HG02759 (cell line): ENCODE results near the gene ZGLP1.
A peak's percentile ranks its signal among the peaks of the same experiment; 100 is the strongest.
"Not testable (repeated sequence)": the region's sequence is repeated elsewhere in the genome, so short reads cannot be mapped to it uniquely, and the experiment has no call there.

Experiments
- ATAC-seq: cut with Tn5 transposase; IDR thresholded peaks from one replicate; pipeline ENCODE4 v1.9.1; 2021; ENCODE audit warnings: mild to moderate bottlenecking, moderate library complexity; ENCODE audit not compliant: unreplicated experiment

ZGLP1 gene

DNA sequence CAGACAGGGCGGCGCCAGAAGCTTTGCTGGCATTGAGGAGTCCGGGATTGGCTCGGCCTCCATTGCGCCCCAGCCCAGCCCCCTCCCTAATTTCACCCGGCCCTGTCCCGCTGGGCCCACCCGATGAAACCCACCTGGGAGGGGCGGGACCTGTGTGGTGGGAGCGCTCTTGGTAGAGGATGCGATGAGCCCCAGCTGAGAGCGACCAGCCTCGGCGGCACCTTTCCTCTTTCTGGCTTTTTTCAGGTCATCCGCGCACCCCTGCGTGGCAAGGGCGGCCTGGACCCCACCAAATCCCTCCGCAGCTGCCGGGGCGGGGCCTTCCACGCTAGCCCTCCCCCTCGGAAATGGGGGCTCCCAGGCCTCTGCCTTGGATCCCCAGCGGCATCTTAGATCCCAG is at the start of gene ZGLP1:
ZGLP1 (minus strand) TSS at position 393 of the 400 bp plus-strand sequence.
- no peak for ATAC-seq

DNA sequence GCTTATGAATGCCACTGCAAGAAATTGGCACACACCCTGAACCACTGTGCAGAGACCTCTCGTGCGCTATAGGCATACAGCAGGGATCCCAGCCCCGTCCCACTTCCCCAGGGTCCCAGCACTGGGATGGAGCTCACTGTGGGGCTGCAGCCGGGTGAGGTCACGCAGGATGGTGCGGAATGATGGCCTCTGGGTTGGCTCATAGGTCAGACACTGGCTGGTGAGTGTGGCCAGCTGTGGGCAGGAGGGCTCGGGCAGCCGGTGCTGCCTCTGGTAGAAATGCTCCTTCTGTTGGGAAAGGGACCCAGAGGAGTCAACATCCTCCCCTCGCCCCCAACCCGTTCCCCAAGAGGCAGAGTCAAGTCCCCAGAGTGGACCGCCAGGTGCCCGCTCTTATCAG is 46.8 kb upstream of the ZGLP1 start:
- ATAC-seq = no peak

DNA sequence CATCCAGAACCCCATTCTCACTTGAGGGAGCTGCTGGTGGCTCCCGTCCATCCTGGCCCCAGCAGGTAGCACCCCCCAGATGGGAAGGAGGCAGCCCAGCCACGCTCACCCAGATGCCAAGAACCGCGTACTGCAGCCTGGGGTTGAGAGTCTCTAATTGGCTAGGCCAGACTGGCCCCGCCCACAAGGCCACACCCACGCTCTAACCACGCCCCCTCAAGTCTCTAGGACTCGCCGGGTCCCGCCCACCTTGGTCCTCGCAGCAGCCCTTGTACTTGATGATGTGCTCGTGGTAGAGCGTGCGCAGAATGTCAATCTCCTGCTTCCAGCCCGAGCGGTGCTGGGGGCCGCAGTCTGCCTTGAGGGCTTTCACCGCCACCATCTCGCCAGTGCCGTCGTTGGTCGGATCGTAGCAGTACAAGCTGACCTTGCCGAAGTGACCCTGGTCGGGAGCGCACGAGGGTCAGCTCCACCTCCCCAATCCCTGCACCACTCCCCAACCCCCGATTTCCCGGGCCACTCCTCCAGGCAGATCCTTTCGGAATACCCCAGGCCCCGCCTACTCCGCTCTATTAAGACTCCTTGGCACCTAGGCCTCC is 44.3 kb upstream of the ZGLP1 start:
- ATAC-seq = no peak

DNA sequence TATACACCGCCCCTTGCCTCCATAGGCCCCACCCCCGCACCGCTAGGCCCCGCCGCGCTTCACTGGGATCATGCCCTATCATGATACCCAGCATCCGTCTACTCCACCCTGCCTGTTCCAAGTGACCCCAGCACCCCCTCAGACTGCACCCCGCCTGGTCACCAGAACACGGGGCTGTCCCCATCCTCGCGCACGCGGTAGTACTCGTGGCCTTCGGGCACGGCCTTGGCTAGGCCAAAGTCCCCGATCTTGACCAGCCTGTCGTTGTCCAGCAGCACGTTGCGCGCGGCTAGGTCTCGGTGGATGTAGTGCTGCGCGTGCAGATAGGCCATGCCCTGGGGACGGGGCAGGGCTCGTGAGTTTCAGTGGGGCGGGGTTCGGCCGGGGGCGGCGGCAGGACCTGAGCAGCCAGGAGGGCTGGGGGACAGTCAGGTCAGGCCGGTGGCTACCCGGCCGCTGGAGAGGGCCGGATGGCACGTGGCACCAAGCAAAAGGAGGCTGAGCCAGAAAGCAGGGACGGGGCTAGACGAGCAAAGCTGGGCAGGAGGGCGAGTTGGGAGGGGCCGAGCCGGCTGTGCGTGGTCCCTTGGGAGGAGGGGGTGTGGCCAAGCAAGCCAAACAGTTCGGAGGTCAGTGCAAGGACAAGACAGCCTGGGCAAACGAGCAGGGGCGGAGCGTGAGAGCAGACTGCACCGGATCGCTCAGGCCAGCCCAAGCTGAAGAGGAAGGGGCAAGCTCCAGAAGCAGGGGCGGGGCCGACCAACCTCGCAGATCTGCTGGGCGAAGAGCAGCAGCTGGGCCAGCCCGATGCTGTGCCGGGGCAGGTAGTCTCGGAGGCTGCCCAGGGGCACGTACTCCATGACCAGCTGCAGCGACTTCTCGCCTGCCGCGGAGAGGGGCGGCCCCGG is 43.4 kb upstream of the ZGLP1 start:
- ATAC-seq = no peak

DNA sequence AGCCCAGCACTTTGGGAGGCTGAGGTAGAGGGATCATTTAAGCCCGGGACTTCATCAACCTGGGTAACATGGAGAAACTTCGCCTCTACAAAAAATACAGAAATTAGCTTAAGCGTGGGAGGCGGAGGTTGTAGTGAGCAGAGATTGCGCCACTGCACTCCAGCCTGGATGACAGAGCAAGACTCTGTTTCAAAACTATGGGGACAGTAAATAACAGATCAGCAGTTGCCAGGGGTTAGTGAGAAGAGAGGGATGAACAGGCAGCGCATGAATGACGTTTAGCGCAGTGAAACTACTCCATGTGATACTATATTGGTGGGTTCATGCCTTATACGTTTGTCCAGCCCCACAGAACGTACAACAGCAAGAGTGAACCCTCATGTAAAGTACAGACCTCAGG is 36.9 kb upstream of the ZGLP1 start:
- no peak for ATAC-seq

DNA sequence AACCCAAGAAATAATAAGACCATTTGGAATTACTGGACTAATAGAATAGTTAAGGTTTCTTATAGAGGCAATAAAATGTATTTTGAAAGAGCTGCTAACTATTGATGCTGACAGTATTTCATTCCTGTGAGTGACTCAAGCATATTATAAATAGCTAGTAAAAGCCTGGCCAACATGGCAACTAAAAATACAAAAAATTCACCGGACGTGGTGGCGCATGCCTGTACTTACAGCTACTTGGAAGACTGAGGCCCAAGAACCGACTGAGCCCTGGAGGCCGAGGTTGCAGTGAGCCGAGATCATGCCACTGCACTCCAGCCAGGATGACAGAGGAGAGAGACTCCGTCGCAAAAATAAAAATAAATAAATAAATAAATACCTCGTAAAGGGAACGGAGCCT is 35.2 kb upstream of the ZGLP1 start:
- ATAC-seq = no peak

DNA sequence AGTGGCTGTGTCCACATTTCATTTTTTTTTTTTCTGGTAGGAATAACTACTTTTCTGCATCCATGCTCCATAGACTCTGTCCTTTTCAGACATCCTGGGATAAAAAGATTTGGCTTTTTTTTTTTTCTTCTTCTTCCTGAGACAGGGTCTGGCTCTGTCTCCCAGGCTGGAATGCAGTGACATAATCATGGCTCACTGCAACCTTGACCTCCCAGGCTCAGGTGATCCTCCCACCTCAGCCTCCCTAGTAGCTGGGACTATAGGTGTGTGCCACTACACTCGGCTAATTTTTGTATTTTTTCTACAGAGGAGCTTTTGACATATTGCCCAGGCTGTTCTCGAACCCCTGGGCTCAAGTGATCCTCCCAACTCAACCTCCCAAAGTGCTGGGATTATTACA is 33.9 kb upstream of the ZGLP1 start:
- ATAC-seq = no peak

DNA sequence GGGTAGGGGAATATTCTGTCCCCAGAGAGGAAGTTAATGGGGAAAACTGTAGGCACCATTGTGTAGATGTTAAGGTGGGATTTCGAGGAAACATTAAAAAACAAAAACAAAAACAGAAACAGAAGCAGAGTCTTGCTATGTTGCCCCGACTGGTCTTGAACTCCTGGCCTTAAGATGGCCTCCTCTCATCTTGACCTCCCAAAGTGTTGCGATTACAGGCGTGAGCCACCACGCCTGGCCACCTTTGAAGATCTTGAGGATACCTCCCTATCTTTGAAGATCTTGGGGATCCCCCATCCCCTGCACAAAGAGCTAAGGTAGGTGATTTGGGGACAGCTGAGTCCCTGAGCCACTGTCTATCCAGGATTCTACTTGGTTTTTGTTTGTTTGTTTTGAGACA is 30.4 kb upstream of the ZGLP1 start:
- ATAC-seq = no peak

DNA sequence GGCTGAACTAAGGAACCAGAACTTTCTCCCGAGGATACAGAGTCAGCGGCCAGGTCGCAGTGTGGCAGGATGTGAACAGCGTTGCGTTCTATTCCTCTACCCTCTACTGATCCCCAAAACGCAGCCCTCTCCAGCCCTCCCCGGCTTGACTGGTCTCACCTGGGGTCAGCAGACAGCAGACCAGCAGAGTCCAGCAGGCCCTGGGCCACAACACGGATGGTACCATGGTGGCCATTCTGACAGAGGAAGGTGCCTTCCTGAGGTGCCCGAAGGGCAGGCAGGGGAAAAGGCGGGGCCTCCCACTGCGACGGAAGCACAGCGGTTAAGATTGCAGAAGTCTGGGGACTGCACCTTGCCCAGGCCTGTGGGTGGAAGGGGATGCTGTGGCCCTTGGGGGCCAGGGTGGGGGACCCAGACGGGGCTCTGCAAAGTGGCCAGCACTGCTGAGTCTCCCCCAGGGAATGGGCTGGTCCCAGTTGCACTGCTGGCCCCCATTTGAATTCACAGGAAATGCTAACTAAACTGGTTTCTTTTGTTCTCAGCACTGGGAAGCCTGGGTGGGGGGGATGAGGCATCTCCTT is 29.9 kb upstream of the ZGLP1 start, which contains the start of gene ICAM3:
ICAM3 (minus strand) TSS at position 245 of the 581 bp plus-strand sequence; CDS start at position 235, 10 bp downstream.
- ATAC-seq = peak; percentile 79

DNA sequence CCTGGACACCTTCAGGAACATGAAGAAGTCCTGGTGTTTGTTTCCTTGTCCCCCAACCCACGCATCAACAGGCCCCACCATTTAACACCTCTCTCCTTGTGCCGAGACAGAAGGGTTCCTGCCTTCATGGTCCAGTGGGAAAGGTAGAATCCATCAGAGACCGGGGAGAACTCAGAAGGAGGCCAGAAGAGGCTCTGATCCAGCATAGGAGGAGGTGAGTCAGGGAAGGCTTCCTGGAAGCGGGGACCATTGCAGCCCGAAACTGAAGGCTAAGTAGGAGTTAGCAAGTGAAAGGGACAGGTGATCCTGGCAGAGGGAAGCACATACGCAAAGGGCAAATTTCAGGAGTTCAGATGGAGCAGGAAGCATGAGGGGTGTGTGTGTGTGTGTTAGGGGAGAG is 29.3 kb upstream of the ZGLP1 start:
- ATAC-seq = no peak

DNA sequence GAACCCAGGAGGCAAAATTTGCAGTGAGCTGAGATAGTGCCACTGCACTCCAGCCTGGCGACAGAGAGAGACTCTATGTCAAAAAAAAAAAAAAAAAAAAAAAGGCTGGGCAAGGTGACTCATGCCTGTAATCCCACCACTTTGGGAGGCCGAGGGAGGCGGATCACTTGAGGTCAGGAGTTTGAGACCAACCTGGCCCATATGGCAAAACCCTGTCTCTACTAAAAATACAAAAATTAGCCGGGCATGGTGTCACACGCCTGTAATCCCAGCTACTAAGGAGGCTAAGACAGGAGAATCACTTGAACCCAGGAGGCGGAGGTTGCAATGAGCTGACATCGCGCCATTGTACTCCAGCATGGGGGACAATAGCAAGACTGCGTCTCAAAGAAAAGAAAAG is 27.1 kb upstream of the ZGLP1 start:
- ATAC-seq = not testable (repeated sequence)

DNA sequence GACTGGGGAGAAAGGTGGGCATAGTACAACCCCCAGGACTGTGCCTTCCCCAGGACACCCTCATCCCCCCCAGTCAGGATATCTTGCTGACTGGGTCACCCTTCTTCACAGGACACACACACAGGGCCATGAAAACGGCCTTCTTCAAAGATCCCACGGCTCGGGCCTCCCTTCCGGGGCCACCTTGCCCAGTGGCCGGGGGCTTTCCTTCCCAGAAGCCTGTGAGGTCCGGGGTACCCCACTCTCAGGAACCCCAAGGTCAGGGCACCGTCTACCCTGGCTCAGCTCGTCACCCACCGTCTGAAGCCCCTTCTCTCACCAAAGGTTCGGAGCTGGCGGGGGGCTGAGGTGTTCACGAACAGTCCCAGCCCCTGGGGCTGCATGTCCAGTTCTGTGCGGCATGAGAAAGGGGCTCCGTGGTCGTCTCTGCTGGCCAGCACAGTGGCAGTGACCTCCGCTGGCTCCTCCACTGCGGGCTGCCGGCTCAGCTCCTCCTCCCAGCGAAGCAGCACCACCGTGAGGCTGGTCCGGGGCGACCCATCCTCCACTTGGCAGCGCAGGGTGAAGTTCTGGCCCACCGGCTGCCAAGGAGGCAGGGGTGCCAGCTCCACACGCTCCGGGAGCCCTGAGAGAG is 25.9 kb upstream of the ZGLP1 start:
- ATAC-seq = no peak

DNA sequence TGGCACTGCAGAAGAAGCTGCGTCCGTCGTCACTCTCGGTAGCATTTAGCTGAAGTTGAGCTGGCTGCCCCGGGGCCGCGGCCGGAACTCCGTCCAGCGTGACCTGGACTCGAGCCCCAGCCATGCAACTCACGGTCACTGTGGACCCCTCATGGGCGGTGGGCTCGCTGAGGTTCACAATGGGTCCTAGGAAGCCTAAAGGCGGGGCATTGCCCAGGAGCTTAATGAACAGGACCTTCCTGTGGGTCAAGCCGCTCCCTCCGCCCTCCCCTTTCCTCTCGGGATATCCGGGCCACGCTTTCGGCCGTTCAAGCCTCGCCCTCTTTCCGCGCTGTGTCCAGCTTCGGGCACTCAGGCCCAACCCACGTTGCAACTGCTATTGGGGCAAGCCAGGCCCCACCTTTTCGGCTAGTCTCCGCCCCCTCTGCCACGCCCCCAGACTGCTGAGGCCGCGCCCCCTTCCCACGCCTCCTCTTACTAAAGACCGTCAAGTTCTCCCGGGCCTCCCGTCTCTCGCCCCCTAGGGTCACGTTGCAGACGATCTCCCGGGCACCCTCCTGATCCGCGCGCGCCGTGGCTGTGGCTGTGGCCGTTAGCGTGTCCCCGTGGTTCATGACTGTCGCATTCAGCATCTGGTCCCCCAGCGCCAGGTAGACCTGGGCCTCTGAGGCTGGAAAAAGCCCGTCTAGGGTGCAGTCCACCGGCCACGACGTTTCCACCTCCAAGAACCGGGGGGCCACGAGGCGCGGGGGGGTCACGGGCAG is 25.2 kb upstream of the ZGLP1 start:
- no peak for ATAC-seq

DNA sequence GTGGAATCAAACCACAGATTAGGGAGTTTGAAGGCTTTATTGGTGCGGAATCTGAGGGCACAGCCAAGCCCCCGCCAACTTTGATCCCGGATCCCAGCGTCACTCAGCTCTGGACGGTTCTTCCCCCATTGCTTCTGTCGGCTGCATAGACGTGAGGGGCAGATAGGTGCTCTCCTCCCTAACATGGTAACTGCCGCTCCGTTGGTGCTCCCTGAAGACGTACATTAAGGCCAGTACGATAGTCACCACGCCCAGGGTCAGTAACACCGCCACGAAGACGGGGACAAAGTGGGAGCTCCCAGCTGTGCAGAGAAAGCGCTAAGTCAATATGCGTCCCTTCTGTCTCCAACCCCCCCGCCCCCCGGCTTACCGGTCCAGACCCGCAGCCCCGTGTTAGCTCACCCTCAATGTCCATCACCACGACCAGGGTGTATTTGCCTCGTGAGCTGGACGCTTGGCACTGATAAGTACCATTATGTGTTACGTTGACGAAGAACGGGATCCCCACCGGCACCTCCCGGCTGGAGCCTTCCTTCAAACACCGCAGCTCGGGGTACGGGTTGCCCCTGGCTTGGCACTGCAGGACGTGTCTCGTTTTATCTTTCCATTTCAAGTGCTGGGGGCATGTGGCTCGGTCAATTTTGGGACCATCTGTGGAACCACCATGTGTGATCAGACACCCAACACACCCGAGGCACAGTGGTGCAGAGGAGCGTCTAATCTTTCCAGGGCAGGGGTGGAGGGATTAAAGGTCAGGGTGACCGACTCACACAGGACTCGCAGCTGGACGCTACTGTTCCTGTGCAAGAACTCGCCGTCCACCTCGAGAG is 24.4 kb upstream of the ZGLP1 start:
- no peak for ATAC-seq

DNA sequence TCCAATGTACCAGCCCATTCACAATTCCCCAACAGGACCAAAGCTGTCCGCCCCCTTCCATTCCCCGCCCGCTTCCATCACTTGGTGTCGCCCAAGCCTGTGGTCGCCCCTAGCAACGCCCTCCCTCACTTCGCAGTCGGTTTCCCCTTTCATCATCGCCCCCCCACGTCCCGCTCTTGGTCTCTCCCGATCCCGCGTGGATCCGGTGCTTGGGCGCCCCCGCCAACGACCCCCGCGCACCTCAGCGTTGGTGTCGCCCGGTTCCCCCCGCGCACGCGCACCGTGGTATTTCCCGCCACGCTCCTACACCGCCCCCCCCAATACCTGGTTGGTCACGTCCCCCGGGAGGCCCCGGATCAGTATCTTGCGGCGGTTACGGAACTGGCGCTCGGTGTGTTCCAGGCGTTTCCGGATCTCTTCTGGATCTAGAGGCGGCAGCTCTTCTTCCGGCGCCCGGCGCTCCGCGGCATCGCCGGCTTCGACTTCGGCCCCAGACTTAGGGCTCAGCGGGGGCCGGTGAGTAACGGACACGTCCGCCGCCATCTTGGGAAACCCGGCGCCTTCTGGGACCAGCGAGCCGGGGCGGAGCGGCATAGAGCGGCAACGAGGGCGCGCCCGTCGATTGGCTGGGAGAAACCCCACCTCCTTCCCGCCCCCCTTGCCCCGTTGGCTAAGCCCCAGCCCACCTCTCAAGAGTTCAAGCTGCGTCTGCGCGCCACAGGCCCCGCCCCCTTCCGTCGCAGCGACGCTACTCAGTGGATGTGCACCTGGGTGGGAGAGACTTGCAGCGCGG is 23.5 kb upstream of the ZGLP1 start, which contains the start of gene RAVER1:
RAVER1 (minus strand) TSS at position 565 of the 793 bp plus-strand sequence; CDS start at position 543, 22 bp downstream.
- peak; percentile 91 for ATAC-seq

DNA sequence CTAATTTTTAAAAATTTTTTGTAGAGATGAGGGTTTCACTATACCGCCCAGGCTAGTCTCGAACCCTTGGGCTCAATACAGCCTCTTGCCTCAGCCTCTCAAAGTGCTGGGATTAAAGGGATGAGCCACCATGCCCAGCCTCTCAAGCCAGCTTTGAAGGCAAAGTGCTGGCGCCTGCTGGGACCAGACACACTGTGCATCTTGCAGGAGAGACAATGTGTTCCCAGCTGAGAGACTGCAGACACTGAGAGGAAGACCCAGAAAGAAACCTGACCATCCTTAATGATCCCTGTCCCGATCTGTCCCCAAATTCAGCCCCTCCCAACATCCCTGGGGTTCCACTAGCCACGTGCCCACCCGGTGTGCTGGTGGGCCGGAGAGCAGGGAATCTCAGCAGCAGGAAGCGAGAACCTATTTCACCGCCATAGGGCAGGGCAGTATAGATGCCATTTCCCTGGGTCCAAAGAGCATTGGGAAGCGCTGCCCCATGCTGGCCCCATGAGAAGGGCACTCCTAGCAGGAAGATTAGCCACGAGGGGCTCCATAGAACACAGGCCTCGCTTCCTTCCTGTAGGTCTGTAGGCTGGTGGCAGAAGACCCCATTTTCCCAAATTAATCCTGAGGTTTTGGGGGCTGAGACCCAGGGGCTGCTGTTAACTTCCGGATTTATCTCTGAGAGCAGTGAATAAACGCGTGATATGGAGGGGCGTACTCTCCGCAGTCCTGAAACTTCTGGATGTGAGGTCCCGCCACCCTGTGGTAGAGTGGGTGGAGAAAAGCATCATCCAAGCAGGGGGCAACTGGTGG is 22.7 kb upstream of the ZGLP1 start:
- ATAC-seq = no peak

DNA sequence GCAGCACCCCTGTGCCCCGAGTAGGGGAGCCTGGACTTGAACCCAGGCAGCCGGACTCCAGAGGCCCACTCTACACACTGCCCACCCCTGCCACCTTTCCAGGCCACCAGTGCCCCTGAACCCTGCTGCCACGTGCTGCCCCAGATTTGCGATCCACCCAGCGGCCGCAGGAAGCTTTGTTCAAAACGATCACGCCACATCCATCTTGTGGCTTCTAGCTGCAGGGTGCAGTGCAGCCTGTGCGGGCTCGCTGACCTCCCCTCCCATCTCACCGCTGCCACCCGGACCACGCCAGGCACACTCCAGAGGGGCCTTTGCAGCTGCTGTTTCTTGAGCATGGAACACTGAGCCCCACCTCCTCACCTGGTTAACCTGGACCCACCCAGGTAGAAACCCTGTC is 19.9 kb upstream of the ZGLP1 start:
- ATAC-seq = no peak
